NCI-H446 (cell line): ENCODE results near the gene LRRC1.

ENCODE experiments used
- DNase-seq, 2 experiments: peaks; one replicate each; lab custom pipeline; 2025; lab: John Stamatoyannopoulos, UW

The LRRC1 gene

GRCh38 chr6:53961679-53962370 is 167.0 kb downstream of the LRRC1 start:
- DNase-seq = peak; percentile 27 to 69

GRCh38 chr6:53962646-53963045 is 167.8 kb downstream of the LRRC1 start:
- no peak for DNase-seq

- no peak for DNase-seq
Measured at GRCh38 chr6:53967415-53967814, 172.6 kb downstream of the LRRC1 start.
